ENCODE results near the gene TANC1.
A peak's percentile ranks its signal among the peaks of the same experiment; 100 is the strongest.

The TANC1 gene

GRCh38 chr2:158968396-158969161 is at the start of gene TANC1:
Gene TANC1, plus strand, starts transcription at chr2:158968640. Its CDS starts 97,271 bp downstream, at chr2:159065911.
- peak within 1 kb of the TSS; percentile 61 for H3K27ac ChIP-seq
- TF ChIP-seq ZFX (IDR thresholded peaks at IDR 0.05; ENCODE audit: borderline replicate concordance) (no peak), CTCF (IDR thresholded peaks at IDR 0.05) (0 out of 2 replicates have a peak, but pooled peaks have one; percentile 4)

- TF ChIP-seq ZFX (IDR thresholded peaks at IDR 0.05; ENCODE audit: borderline replicate concordance) (no peak), CTCF (IDR thresholded peaks at IDR 0.05) (no peak)
- H3K27ac ChIP-seq: no peak overlapping the region
Observed at GRCh38 chr2:158921599-158922408, 46.6 kb upstream of the TANC1 start.

- no peak for TF ChIP-seq CTCF (IDR thresholded peaks at IDR 0.05)
- no peak for TF ChIP-seq ZFX (IDR thresholded peaks at IDR 0.05; ENCODE audit: borderline replicate concordance)
- no peak overlapping the region for H3K27ac ChIP-seq
Observed at GRCh38 chr2:158922601-158923000, 45.8 kb upstream of the TANC1 start.

- no peak overlapping the region for H3K27ac ChIP-seq
Observed at GRCh38 chr2:158923180-158923594, 45.3 kb upstream of the TANC1 start.

GRCh38 chr2:158923641-158924040 is 44.8 kb upstream of the TANC1 start:
- TF ChIP-seq CTCF (IDR thresholded peaks at IDR 0.05): no peak
- TF ChIP-seq ZFX (IDR thresholded peaks at IDR 0.05; ENCODE audit: borderline replicate concordance): no peak
- H3K27ac ChIP-seq: no peak overlapping the region

More at GRCh38 chr2:158923180-158923594, 45.3 kb upstream of the TANC1 start:
- TF ChIP-seq CTCF (IDR thresholded peaks at IDR 0.05) (no peak), ZFX (IDR thresholded peaks at IDR 0.05; ENCODE audit: borderline replicate concordance) (no peak)

- H3K27ac ChIP-seq: no peak overlapping the region
Observed at GRCh38 chr2:158926478-158926948, 41.9 kb upstream of the TANC1 start.

More at GRCh38 chr2:158926478-158926948, 41.9 kb upstream of the TANC1 start:
- TF ChIP-seq ZFX (IDR thresholded peaks at IDR 0.05; ENCODE audit: borderline replicate concordance) (no peak), CTCF (IDR thresholded peaks at IDR 0.05) (no peak)
